Panc1 (cell line): ENCODE results near the gene SORL1.

Source experiments
- CTCF ChIP-seq: fragments of 450-650 bp; IDR thresholded peaks from 2 replicates; pipeline ENCODE4 v1.5.1; 2017; ENCODE audit warnings: mild to moderate bottlenecking
- POLR2AphosphoS5 ChIP-seq: IDR thresholded peaks from 2 replicates; pipeline ENCODE4 v1.6.1; 2012; ENCODE audit warnings: mild to moderate bottlenecking, low read depth, low read length, moderate library complexity
- REST ChIP-seq, 2 experiments: IDR thresholded peaks; 2 replicates each; pipeline ENCODE4 v1.6.1; 2011 to 2012; ENCODE audit warnings: low read depth in 2 of 2, control low read depth in 1 of 2, low read length in 1 of 2, mild to moderate bottlenecking in 1 of 2, moderate library complexity in 1 of 2; ENCODE audit not compliant: insufficient read depth in 1 of 2
- SIN3A ChIP-seq: IDR thresholded peaks from 2 replicates; pipeline ENCODE4 v1.6.1; 2012; ENCODE audit warnings: low read depth, mild to moderate bottlenecking, low read length, moderate library complexity, borderline replicate concordance; ENCODE audit not compliant: insufficient read depth

GRCh38 chr11:121643479-121644186 lies 191.5 kb downstream of the SORL1 start:
- TF ChIP-seq CTCF = no peak
- TF ChIP-seq SIN3A = no peak
- TF ChIP-seq REST (IDR thresholded peaks at IDR 0.05; ENCODE audit: insufficient read depth in 1 of 2, low read depth in 2 of 2, low read length in 1 of 2) = no peak
- TF ChIP-seq POLR2AphosphoS5 = no peak
